Measurements from ENCODE around the gene HDAC4.

The HDAC4 gene

GRCh38 chr2:239396881-239397681 lies 3.7 kb downstream of the HDAC4 start:
- no peak for DNase-seq (ENCODE audit: low spot score)

- no peak for DNase-seq (ENCODE audit: low spot score)
Observed at GRCh38 chr2:239395524-239395923, 5.3 kb downstream of the HDAC4 start.

DNA sequence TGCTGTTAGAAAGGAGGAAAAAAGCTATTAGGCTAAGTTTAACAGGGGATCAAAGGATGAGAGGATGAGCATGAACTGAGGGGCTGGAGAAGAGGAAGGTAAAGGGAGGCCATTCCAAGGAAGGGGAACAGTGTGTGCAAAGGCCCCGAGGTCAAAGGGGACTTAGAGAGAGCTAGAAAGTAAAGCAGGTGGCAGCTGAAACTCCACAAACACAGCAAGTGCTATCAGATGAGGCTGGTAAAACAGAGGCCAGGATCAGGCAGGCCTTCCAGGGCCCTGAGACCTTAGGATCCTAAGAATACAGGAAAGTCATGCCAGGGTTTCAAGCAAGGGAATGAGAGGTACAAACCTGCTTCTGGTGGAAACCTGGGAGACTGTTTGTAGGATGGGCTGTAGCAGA lies 5.8 kb downstream of the HDAC4 start:
- no peak for DNase-seq (ENCODE audit: low spot score)

- no peak for DNase-seq (ENCODE audit: low spot score)
Observed at GRCh38 chr2:239394346-239394945, 6.4 kb downstream of the HDAC4 start.

DNA sequence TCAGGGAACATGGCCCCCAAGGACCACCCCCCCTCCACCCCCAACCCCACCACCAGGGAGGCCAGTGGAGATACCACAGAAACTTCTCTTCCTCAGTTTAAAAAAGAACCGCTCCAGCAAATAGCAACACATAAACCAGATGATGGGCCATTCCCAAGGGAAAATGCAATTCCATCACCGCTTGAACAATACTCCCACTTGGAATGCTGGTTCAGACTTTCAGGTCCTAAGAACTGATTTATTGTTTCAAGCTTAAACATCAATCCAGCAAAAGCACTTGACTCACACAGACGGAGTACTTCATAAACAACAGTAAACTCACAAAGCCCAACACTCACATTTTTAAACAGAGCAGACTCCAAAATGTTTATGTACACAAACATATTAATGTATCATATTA lies 6.9 kb downstream of the HDAC4 start:
- no peak for DNase-seq (ENCODE audit: low spot score)

DNA sequence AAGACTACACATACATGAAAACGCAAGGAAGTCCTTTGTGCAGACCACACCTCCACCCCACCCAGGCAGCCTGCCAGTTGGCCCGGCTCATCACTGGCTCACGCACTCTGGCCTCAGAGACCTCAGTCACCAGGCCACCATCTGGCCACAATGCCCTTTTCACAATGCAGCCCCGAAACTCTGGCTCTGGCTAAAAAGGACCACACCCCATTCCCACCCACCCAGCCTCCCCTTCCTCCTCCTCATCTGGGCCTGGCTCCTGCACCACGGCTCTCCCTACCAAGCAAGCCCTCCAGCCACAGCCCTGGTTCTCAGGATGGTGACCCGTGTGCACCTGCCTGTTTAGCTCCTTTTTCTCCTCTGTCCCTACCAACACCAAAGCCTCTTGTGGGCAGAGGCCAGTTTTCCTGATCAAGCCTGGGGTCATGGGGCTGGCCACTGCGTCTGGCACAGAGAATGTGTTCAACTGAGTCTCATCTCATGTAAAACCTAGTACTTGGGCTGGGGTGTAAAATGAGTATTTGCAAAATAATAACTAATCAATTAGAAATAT lies 7.4 kb downstream of the HDAC4 start:
- peak; percentile 34 for DNase-seq (ENCODE audit: low spot score)

DNA sequence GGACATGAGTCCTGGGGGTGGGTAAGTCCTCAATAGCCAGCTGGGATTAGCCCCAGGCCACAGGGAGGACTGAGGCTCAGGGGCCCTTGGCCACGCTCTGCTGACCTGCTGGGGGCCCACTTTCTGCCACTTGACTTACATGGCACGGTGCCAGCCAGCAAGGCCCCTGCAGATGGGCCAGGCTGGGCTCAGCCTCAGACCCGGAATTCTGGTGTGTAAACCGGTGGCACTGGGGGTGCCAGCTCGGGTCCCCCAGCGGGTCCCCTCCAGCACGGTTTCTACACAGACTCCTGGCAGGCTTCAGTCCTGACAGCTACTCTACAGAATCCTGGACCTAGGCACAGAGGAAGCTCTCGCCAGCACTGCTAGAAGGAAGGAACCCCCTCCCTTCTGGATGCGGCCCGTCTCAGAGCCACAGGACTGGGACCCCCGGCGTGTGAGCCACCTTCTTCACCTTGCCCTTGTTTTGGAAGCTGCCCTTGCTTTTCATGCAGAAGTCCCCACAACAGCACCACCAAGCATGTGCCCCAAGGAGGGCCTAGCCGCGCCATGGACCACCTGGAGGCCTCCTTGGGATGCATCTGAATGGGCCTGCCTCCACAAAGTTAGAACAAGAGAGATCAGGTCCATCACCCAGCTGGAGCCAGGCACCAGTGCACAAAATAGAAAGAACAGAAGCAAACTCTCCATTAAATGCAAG lies 8.0 kb downstream of the HDAC4 start:
- DNase-seq (ENCODE audit: low spot score), result no peak

GRCh38 chr2:239392072-239392357 lies 8.8 kb downstream of the HDAC4 start:
- no peak for DNase-seq (ENCODE audit: low spot score)

- no peak for DNase-seq (ENCODE audit: low spot score)
Observed at GRCh38 chr2:239391286-239392071, 9.3 kb downstream of the HDAC4 start.

- DNase-seq (ENCODE audit: low spot score), result no peak
Observed at GRCh38 chr2:239390546-239391285, 10.1 kb downstream of the HDAC4 start.

GRCh38 chr2:239389414-239390329 lies 11.1 kb downstream of the HDAC4 start:
- DNase-seq (ENCODE audit: low spot score), result no peak

GRCh38 chr2:239388236-239389151 lies 12.3 kb downstream of the HDAC4 start:
- DNase-seq (ENCODE audit: low spot score), result no peak

- DNase-seq (ENCODE audit: low spot score), result no peak
Observed at GRCh38 chr2:239387811-239388210, 13.0 kb downstream of the HDAC4 start.

DNA sequence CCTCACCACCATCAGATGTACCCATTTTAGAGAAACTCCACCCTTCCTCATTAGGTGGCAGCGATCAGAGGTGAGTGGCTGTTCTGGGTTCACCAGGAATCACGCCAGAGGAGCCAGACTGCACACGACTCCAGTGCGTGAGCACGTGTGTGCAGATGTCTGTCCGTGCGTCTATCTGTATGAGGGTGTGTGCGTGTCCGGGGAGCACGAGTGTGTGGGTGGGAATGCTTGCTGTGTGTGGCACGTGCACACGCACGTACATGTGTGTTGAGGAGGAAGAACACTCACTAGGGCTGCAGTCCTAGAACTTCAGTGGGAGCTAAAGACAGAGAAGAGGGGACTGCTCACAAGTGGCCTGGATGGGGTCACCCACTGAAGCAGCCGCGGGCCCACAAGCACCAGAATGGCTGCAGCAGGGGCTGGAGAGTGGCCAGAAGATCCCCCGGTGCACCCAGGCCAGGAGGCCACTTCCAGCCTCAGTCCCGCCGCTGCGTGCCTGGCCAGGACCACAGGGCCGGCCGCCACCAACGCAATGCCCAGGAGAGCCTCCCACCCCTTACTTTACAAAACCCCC lies 13.9 kb downstream of the HDAC4 start:
- no peak for DNase-seq (ENCODE audit: low spot score)

GRCh38 chr2:239386001-239386670 lies 14.7 kb downstream of the HDAC4 start:
- no peak for DNase-seq (ENCODE audit: low spot score)

DNA sequence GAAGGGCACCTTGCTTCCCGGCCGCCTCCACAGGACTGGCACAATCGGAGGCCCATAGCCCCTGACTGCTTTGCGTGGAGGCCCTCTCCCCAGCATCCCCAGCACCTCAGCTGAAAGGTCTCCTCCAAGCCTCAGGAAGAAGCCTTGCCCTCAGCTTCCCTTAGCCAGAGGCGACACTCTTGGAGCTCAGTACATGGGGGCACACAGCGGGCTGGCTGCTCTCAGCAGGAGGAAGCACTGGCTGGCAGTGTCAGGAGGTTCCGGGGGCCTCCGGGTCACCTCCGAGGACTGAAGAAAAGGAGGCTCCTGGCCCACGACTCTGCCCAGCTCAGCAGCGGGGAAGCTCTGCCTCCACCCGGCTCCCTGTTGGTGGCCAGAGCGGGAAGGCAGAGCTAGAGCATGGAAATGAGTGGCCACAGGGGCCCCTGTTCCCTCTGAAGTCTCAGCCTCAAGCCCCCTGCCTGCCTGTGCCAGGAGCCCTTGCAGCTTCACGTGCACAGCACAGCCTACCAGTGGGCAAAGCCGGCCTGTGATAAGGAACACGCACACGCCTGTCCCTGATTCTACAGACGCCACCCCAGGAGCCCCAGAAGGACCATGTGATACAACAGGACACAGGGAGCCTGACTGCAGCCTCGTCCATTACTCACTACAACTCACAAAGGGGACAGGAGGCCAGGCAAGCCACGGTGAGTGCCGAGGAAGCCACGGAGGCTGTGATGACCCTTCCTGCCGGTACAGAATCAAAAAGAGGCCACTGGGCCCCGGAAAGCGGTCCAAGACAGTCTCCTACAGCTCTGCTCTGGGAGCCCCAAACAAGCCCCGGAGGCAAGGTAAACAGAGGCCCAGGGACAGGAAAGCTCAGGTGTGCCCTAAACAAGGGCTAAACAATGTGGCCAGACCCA lies 15.5 kb downstream of the HDAC4 start:
- DNase-seq (ENCODE audit: low spot score), result no peak

GRCh38 chr2:239383759-239384156 lies 17.1 kb downstream of the HDAC4 start:
- DNase-seq (ENCODE audit: low spot score), result no peak
